ENCODE measurements around the gene ZDHHC15.
"Not testable (repeated sequence)": the region's sequence is repeated elsewhere in the genome, so short reads cannot be mapped to it uniquely, and the experiment has no call there.

ZDHHC15 gene

DNA sequence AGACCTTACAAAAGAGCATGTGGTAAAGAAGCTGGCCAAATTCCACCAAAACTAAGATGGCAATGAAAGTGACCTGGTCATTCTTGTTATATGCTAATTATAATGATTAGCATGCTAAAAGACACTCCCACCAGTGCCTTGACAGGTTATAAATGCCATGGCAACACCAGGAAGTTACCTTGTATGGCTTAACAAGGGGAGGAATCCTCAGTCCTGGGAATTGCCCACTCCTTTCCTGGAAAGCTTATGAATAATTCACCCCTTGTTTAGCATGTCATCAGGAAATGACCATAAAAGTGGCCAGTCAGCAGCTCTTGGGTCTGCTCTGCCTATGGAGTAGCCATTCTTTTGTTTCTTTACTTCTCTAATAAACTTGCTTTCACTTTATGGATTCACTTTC, 161.0 kb downstream of the ZDHHC15 start:
- H3K79me2 ChIP-seq (ENCODE audit: insufficient read depth, low read depth): no peaks in the 10 kb centered on the region
- H2AFZ ChIP-seq (ENCODE audit: low read depth): no peak overlapping the region
- TF ChIP-seq, protein P1, sequence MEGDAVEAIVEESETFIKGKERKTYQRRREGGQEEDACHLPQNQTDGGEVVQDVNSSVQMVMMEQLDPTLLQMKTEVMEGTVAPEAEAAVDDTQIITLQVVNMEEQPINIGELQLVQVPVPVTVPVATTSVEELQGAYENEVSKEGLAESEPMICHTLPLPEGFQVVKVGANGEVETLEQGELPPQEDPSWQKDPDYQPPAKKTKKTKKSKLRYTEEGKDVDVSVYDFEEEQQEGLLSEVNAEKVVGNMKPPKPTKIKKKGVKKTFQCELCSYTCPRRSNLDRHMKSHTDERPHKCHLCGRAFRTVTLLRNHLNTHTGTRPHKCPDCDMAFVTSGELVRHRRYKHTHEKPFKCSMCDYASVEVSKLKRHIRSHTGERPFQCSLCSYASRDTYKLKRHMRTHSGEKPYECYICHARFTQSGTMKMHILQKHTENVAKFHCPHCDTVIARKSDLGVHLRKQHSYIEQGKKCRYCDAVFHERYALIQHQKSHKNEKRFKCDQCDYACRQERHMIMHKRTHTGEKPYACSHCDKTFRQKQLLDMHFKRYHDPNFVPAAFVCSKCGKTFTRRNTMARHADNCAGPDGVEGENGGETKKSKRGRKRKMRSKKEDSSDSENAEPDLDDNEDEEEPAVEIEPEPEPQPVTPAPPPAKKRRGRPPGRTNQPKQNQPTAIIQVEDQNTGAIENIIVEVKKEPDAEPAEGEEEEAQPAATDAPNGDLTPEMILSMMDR (conservative IDR thresholded peaks at IDR 0.05; ENCODE audit: low read depth, low read length): no peak
- H3K4me3 ChIP-seq (IDR thresholded peaks at IDR 0.05; ENCODE audit: insufficient read depth, low read depth, low read length): no peak overlapping the region
- no peaks in the 10 kb centered on the region for H3K27me3 ChIP-seq (ENCODE audit: insufficient read depth, low read depth)
- H3K4me1 ChIP-seq (ENCODE audit: low read depth, poor library complexity, severe bottlenecking): no peaks in the 10 kb centered on the region
- no peaks in the 10 kb centered on the region for H3K36me3 ChIP-seq (ENCODE audit: insufficient read depth)
- no peak overlapping the region for H3K9ac ChIP-seq
- no peaks in the 10 kb centered on the region for H4K20me1 ChIP-seq (ENCODE audit: insufficient read depth)
- no peak overlapping the region for H3K4me2 ChIP-seq
- no peak overlapping the region for H3K27ac ChIP-seq

DNA sequence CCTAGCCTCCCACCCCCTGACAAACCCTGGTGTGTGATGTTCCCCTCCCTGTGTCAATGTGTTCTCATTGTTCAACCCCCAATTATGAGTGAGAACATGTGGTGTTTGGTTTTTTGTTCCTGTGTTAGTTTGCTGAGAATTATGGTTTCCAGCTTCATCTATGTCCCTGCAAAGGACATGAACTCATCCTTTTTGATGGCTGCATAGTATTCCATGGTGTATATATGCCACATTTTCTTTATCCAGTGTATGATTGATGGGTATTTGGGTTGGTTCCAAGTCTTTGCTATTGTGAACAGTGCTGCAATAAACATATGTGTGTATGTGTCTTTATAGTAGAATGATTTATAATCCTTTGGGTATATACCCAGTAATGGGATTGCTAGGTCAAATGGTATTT, 174.2 kb downstream of the ZDHHC15 start:
- H3K4me1 ChIP-seq (ENCODE audit: low read depth, poor library complexity, severe bottlenecking); H3K79me2 ChIP-seq (ENCODE audit: insufficient read depth, low read depth); H3K4me2 ChIP-seq; H2AFZ ChIP-seq (ENCODE audit: low read depth); H4K20me1 ChIP-seq (ENCODE audit: insufficient read depth); H3K27me3 ChIP-seq (ENCODE audit: insufficient read depth, low read depth); H3K9ac ChIP-seq; H3K36me3 ChIP-seq (ENCODE audit: insufficient read depth); H3K4me3 ChIP-seq (IDR thresholded peaks at IDR 0.05; ENCODE audit: insufficient read depth, low read depth, low read length); H3K27ac ChIP-seq: not testable (repeated sequence)

DNA sequence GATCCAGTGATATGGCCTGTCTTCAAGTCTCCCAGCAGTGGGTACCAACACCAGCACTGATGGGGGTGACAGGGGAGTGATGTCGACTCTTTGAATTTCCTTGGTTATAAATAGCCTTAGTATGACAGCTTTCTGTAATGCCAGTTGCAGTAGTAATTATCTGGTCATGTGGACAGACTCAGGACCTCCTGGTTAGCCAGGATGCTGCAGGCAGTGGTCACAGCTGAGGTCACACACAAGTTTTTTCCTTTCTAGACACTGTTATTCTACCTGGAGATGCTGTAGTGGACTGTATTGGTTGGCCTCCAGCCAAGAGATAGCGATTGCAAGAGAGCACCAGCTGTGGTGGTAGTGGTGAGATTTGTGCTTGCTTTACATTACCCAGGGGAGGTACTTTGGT, 185.3 kb downstream of the ZDHHC15 start:
- H3K36me3 ChIP-seq (ENCODE audit: insufficient read depth): no peaks in the 10 kb centered on the region
- no peaks in the 10 kb centered on the region for H3K4me1 ChIP-seq (ENCODE audit: low read depth, poor library complexity, severe bottlenecking)
- no peaks in the 10 kb centered on the region for H3K79me2 ChIP-seq (ENCODE audit: insufficient read depth, low read depth)
- H4K20me1 ChIP-seq (ENCODE audit: insufficient read depth): no peaks in the 10 kb centered on the region
- H3K9ac ChIP-seq: no peak overlapping the region
- no peaks in the 10 kb centered on the region for H3K27me3 ChIP-seq (ENCODE audit: insufficient read depth, low read depth)
- no peak overlapping the region for H3K4me2 ChIP-seq
- no peak overlapping the region for H2AFZ ChIP-seq (ENCODE audit: low read depth)
- H3K4me3 ChIP-seq (IDR thresholded peaks at IDR 0.05; ENCODE audit: insufficient read depth, low read depth, low read length): no peak overlapping the region
- TF ChIP-seq, protein P1 (conservative IDR thresholded peaks at IDR 0.05; ENCODE audit: low read depth, low read length): no peak
- no peak overlapping the region for H3K27ac ChIP-seq

DNA sequence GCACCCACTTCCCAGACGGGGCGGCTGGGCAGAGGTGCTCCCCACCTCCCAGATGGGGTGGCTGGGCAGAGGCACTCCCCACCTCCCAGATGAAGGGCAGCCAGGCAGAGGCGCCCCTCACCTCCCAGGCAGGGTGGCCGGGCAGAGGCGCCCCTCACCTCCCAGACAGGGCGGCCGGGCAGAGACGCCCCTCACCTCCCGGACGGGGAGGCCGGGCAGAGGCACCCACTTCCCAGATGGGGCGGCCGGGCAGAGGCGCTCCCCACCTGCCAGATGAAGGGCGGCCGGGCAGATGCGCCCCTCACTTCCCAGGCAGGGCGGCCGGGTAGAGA, 187.7 kb downstream of the ZDHHC15 start:
- H3K9ac ChIP-seq: no peak overlapping the region
- TF ChIP-seq, protein P1 (conservative IDR thresholded peaks at IDR 0.05; ENCODE audit: low read depth, low read length): no peak
- no peaks in the 10 kb centered on the region for H3K27me3 ChIP-seq (ENCODE audit: insufficient read depth, low read depth)
- H3K27ac ChIP-seq: no peak overlapping the region
- H3K4me1 ChIP-seq (ENCODE audit: low read depth, poor library complexity, severe bottlenecking): no peaks in the 10 kb centered on the region
- H3K36me3 ChIP-seq (ENCODE audit: insufficient read depth): no peaks in the 10 kb centered on the region
- no peak overlapping the region for H3K4me3 ChIP-seq (IDR thresholded peaks at IDR 0.05; ENCODE audit: insufficient read depth, low read depth, low read length)
- H3K79me2 ChIP-seq (ENCODE audit: insufficient read depth, low read depth): no peaks in the 10 kb centered on the region
- no peak overlapping the region for H3K4me2 ChIP-seq
- no peak overlapping the region for H2AFZ ChIP-seq (ENCODE audit: low read depth)
- H4K20me1 ChIP-seq (ENCODE audit: insufficient read depth): no peaks in the 10 kb centered on the region

DNA sequence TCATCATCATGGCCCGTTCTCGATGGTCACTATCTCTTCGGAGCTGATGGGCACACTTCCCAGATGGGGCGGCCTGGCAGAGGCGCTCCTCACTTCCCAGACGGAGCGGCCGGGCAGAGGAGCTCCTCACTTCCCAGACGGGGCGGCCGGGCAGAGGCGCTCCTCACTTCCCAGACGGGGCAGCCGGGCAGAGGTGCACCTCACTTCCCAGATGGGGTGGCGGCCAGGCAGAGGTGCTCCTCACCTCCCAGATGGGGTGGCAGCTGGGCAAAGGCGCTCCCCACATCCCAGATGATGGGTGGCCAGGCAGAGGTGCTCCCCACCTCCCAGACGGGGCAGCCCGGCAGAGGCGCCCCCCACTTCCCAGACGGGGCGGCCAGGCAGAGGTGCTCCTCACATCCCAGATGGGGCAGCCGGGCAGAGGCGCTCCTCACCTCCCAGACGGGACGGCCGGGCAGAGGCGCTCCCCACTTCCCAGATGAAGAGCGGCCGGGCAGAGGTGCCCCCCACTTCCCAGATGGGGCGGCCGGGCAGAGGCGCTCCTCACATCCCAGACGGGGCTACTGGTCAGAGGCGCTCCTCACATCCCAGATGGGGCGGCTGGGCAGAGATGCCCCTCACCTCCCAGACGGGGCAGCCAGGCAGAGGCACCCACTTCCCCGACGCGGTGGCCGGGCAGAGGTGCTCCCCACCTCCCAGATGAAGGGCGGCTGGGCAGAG, 188.3 kb downstream of the ZDHHC15 start:
- H3K79me2 ChIP-seq (ENCODE audit: insufficient read depth, low read depth); H3K4me2 ChIP-seq; H3K9ac ChIP-seq; H4K20me1 ChIP-seq (ENCODE audit: insufficient read depth); H3K4me3 ChIP-seq (IDR thresholded peaks at IDR 0.05; ENCODE audit: insufficient read depth, low read depth, low read length); H3K36me3 ChIP-seq (ENCODE audit: insufficient read depth); H3K27ac ChIP-seq; H3K4me1 ChIP-seq (ENCODE audit: low read depth, poor library complexity, severe bottlenecking); H3K27me3 ChIP-seq (ENCODE audit: insufficient read depth, low read depth); H2AFZ ChIP-seq (ENCODE audit: low read depth): not testable (repeated sequence)
